HEK293T (cell line): Measurements from ENCODE around the gene DCHS2.

Experiments used
- CTCF ChIA-PET: fragments of 350-600 bp; formaldehyde crosslinking; extraction: SDS; loops from one replicate; lab custom pipeline; 2021; ENCODE audit warnings: antibody characterized with exemption, inconsistent platforms; lab: Yijun Ruan, JAX
- POLR2A ChIA-PET: fragments of 350-600 bp; formaldehyde crosslinking; extraction: SDS; loops from one replicate; lab custom pipeline; 2020; ENCODE audit warnings: antibody characterized with exemption, inconsistent platforms; lab: Yijun Ruan, JAX
- DNase-seq: peaks from one replicate; pipeline ENCODE4 v3.0.0; 2012; ENCODE audit warnings: mixed read lengths; ENCODE audit errors: extremely low spot score
- ARNT ChIP-seq: fragments of 450-650 bp; IDR thresholded peaks from 2 replicates; pipeline ENCODE4 v1.6.1; 2017; ENCODE audit warnings: mild to moderate bottlenecking
- BHLHE40 ChIP-seq: fragments of 450-650 bp; IDR thresholded peaks from 2 replicates; pipeline ENCODE4 v1.6.1; 2016; ENCODE audit warnings: mild to moderate bottlenecking, moderate library complexity, borderline replicate concordance
- CTBP1 ChIP-seq: fragments of 450-650 bp; IDR thresholded peaks from 2 replicates; pipeline ENCODE4 v1.6.1; 2016; ENCODE audit warnings: borderline replicate concordance
- ELF4 ChIP-seq: fragments of 450-650 bp; IDR thresholded peaks from 2 replicates; pipeline ENCODE4 v1.6.1; 2017; ENCODE audit warnings: antibody characterized with exemption
- FOXA1 ChIP-seq: fragments of 450-650 bp; IDR thresholded peaks from 2 replicates; pipeline ENCODE4 v1.6.1; 2016; ENCODE audit warnings: mild to moderate bottlenecking
- FOXK2 ChIP-seq: fragments of 450-650 bp; IDR thresholded peaks from 2 replicates; pipeline ENCODE4 v1.6.1; 2016; ENCODE audit warnings: mild to moderate bottlenecking
- FOXM1 ChIP-seq: fragments of 450-650 bp; IDR thresholded peaks from 2 replicates; pipeline ENCODE4 v1.6.1; 2017; ENCODE audit warnings: mild to moderate bottlenecking, borderline replicate concordance
- HDGF ChIP-seq: fragments of 450-650 bp; IDR thresholded peaks from 2 replicates; pipeline ENCODE4 v1.6.1; 2017; ENCODE audit warnings: antibody characterized with exemption, borderline replicate concordance
- L3MBTL2 ChIP-seq: fragments of 450-650 bp; conservative IDR thresholded peaks from 2 replicates; pipeline ENCODE4 v1.6.1; 2016; ENCODE audit warnings: mild to moderate bottlenecking
- LEF1 ChIP-seq: fragments of 450-650 bp; IDR thresholded peaks from 2 replicates; pipeline ENCODE4 v1.6.1; 2017; ENCODE audit warnings: mild to moderate bottlenecking, borderline replicate concordance
- NFRKB ChIP-seq: fragments of 450-650 bp; IDR thresholded peaks from 2 replicates; pipeline ENCODE4 v1.6.1; 2016; ENCODE audit warnings: mild to moderate bottlenecking, moderate library complexity
- PKNOX1 ChIP-seq: fragments of 450-650 bp; IDR thresholded peaks from 2 replicates; pipeline ENCODE4 v1.6.1; 2016
- SP1 ChIP-seq: fragments of 450-650 bp; IDR thresholded peaks from 2 replicates; pipeline ENCODE4 v1.6.1; 2017
- SUZ12 ChIP-seq: fragments of 450-650 bp; IDR thresholded peaks from 2 replicates; pipeline ENCODE4 v1.6.1; 2016; ENCODE audit warnings: mild to moderate bottlenecking
- TARDBP ChIP-seq: fragments of 450-650 bp; IDR thresholded peaks from 2 replicates; pipeline ENCODE4 v1.6.1; 2016
- ZNF384 ChIP-seq: fragments of 450-650 bp; IDR thresholded peaks from 2 replicates; pipeline ENCODE4 v1.6.1; 2016

DCHS2 gene

DNA sequence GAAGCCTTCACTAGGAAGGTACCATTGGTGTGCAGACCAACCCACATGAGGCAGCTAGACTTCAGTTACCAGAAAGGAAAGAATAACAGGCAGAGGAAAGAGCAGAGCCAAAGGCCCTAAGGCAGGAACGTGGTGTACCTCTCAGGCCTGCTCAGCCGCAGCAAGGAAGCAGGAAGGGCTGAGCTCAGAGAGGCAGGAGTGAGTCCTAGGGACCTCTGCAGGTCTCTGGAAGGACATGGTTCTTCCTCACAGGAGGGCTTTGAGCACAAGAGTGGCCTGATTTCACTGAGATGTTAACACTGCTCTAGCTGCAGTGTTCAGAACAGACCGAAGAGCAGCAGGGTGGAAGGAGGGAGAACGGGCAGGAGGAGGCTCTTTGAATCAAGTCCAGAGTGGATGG lies 124.6 kb downstream of the DCHS2 start:
- POLR2A ChIA-PET = no interaction called here
- CTCF ChIA-PET = interaction anchor here (0.5 kb wide), 1 partner anchor 202 kb away, joined by 3 read pairs; no protein-coding TSS in a partner anchor
- DNase-seq = no peak
- no peak for TF ChIP-seq CTBP1

DNA sequence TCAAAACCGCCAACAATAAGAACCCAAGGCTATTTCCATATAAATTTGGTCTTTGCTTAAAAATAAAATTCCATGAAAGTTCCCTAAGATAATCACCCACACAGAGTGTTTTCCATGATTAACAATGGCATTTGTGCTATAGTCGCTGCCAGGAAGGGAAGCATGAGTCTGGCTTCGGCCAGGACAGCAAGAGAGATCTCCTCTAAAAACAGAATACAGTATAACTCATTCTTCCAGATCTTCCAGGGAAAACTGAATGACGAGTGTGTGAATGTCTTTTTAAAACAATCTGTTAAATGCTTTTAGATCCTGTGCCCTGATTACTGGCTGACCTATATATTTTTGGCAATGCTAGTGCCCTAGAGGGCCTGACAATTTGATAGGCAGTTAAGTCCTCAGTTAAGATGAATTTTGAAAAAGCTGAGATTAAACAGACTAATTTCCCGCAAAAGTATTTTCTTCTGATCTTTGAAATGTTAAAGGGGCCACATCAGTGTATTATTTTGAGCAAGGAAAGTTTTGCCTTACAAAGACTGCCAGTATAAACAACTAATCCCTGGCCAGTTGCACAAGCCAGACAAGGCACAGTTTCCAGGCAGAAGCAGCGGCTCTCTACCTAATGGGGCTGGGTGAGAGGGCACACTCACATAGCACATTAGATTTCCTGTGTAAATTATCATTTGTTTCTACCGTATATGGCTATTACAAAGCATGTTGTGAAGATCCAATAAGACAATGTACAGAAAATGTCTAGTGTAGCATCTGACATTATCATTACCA lies 127.3 kb downstream of the DCHS2 start:
- ChIA-PET POLR2A (no interaction called here), CTCF (no interaction called here)
- no peak for TF ChIP-seq FOXA1
- no peak for TF ChIP-seq SUZ12
- TF ChIP-seq ARNT = no peak
- TF ChIP-seq BHLHE40 = no peak
- no peak for TF ChIP-seq L3MBTL2
- no peak for TF ChIP-seq LEF1
- no peak for TF ChIP-seq FOXK2
- no peak for TF ChIP-seq FOXM1
- TF ChIP-seq CTBP1 = no peak
- no peak for TF ChIP-seq TARDBP
- no peak for TF ChIP-seq HDGF
- no peak for TF ChIP-seq SP1
- no peak for TF ChIP-seq PKNOX1
- TF ChIP-seq ELF4 = no peak
- no peak for TF ChIP-seq NFRKB
- no peak for TF ChIP-seq ZNF384
- no peak for DNase-seq

- no peak for TF ChIP-seq SUZ12
- TF ChIP-seq FOXM1 = no peak
- no peak for DNase-seq
- ChIA-PET POLR2A (no interaction called here), CTCF (no interaction called here)
These were observed 130.1 kb downstream of the DCHS2 start for GRCh38 chr4:154361450-154361849.

GRCh38 chr4:154360491-154360890 lies 131.1 kb downstream of the DCHS2 start:
- ChIA-PET POLR2A (no interaction called here), CTCF (no interaction called here)
- TF ChIP-seq FOXK2 (no peak), L3MBTL2 (no peak), FOXM1 (no peak), NFRKB (no peak), PKNOX1 (no peak), ZNF384 (no peak), SUZ12 (no peak), HDGF (no peak), TARDBP (no peak), BHLHE40 (no peak), SP1 (no peak), CTBP1 (no peak), ARNT (no peak), ELF4 (no peak), FOXA1 (no peak), LEF1 (no peak)
- DNase-seq = no peak

DNA sequence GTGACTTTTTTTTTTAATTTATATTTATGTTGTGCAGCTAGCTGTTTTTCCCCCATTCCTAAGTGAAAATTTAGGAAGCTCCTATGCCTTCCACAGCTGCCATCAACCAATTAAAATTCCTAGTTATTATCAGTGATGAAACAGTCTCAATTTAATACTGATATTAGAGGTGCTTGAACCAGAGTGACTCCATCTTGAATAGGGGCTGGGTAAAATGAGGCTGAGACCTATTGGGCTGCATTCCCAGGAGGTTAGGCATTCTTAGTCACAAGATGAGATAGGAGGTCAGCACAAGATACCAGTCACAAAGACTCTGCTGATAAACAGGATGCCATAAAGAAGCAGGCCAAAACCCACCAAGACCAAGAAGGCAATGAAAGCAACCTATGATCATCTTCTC lies 136.7 kb downstream of the DCHS2 start:
- ChIA-PET POLR2A (no interaction called here), CTCF (no interaction called here)
- DNase-seq = no peak
- TF ChIP-seq ELF4 (no peak), FOXA1 (no peak), ZNF384 (no peak), SUZ12 (no peak), HDGF (no peak), LEF1 (no peak), CTBP1 (no peak), SP1 (no peak), FOXM1 (no peak), ARNT (no peak)

- CTCF ChIA-PET = no interaction called here
- no peak for TF ChIP-seq NFRKB
- POLR2A ChIA-PET = no interaction called here
- DNase-seq = peak; percentile 21
These were observed 141.8 kb downstream of the DCHS2 start for GRCh38 chr4:154349829-154350228.

DNA sequence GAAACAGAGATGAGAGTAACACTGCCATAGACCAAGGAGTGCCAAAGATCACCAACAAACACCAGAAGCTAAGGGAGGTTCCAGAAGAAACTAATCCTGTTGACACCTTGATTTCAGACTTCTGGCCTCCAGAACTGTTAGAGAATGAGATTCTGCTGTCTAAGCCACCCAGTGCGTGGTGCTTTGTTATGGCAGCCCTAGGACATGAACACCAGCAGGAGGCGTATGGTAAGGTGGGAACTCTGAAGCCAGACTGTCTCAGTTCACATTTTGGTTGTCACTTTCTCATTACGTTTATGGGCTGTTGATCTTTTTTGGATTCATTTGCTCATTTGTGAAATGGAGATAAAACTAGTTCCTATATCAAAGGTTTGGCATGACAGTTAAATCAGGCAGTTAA lies 142.9 kb downstream of the DCHS2 start:
- TF ChIP-seq LEF1 (no peak), ARNT (no peak), CTBP1 (no peak), NFRKB (no peak), FOXM1 (no peak), ZNF384 (no peak), ELF4 (no peak), BHLHE40 (no peak), SP1 (no peak), L3MBTL2 (no peak), TARDBP (no peak), HDGF (no peak), SUZ12 (no peak), FOXA1 (no peak), PKNOX1 (no peak), FOXK2 (no peak)
- DNase-seq = no peak
- ChIA-PET CTCF (no interaction called here), POLR2A (no interaction called here)
